ENCODE measurements around the gene PAF1. TPM values are rescaled to one million over a fixed set of nuclear protein-coding genes. Genes with fewer than 3 reads are reported as not detected.

The PAF1 gene
- total RNA-seq, 1 experiment from 2014 or later = 53.5 TPM

- DNase-seq (ENCODE audit: low read depth, low spot score) = no peak
- peaks cover 8 to 21% of the 10 kb centered on the region in 2 experiments; a peak in 3 of 4 replicates for H3K4me1 ChIP-seq (ENCODE audit: control insufficient read depth in 1 of 2, insufficient read depth in 2 of 2, low read length in 2 of 2)
- TF ChIP-seq FOSL1 (IDR thresholded peaks at IDR 0.05; ENCODE audit: low read depth) (no peak), ATF3 (IDR thresholded peaks at IDR 0.05) (no peak), TCF7L2 (IDR thresholded peaks at IDR 0.05; ENCODE audit: borderline replicate concordance, extremely low read depth, insufficient read depth, insufficient read length) (no peak), ZNF274 (IDR thresholded peaks at IDR 0.05; ENCODE audit: low read depth, low read length) (no peak), YY1 (IDR thresholded peaks at IDR 0.05; ENCODE audit: extremely low read depth, insufficient replicate concordance, low read depth, low read length) (no peak), ZBTB33 (IDR thresholded peaks at IDR 0.05; ENCODE audit: extremely low read depth, insufficient replicate concordance, low read length) (no peak), POLR2AphosphoS5 (IDR thresholded peaks at IDR 0.05; ENCODE audit: low read depth, low read length) (no peak), SP1 (IDR thresholded peaks at IDR 0.05; ENCODE audit: low read depth) (no peak), EGR1 (IDR thresholded peaks at IDR 0.05; ENCODE audit: low read depth) (no peak), JUND (IDR thresholded peaks at IDR 0.05) (no peak), RAD21 (IDR thresholded peaks at IDR 0.05; ENCODE audit: low read depth) (no peak), CTCF (IDR thresholded peaks at IDR 0.05 in 2 of 3, conservative IDR thresholded peaks at IDR 0.05 in 1 of 3; ENCODE audit: borderline replicate concordance in 1 of 3, insufficient read depth in 1 of 3, low read depth in 2 of 3, low read length in 2 of 3) (no peak), MAX (IDR thresholded peaks at IDR 0.05) (no peak)
- no peaks in the 10 kb centered on the region for H3K27me3 ChIP-seq (ENCODE audit: insufficient read depth, low read length)
- ChIA-PET RAD21 (ENCODE audit: low non-redundant PET in 1 of 2, low total read pairs in 2 of 2, uncharacterized antibody in 2 of 2, unreplicated experiment in 2 of 2) (no interaction called here), POLR2A (interaction anchor here (1.7 to 2.2 kb wide), 2 partner anchors 10 to 18 kb away, joined by 7 to 9 read pairs; partner anchors contain the start of gene RPS16), CTCF (interaction anchor here (1.2 kb wide), 1 partner anchor 20 kb away, joined by 3 read pairs; no protein-coding TSS in a partner anchor)
- ATAC-seq = no peak
- H3K9ac ChIP-seq (ENCODE audit: low read length) = no peak overlapping the region
- no peak overlapping the region for H3K4me3 ChIP-seq (replicated peaks in 1 of 2; ENCODE audit: low read depth in 1 of 2, low read length in 2 of 2)
- H3K4me2 ChIP-seq (ENCODE audit: low read length) = no peak overlapping the region
- H3K36me3 ChIP-seq (ENCODE audit: control insufficient read depth in 1 of 2, insufficient read depth in 2 of 2, low read length in 2 of 2) = 0 out of 4 replicates have a peak, but pooled peaks cover 0 to 4% of the 10 kb centered on the region in 2 experiments
- H3K9me2 ChIP-seq (ENCODE audit: insufficient read depth) = no peaks in the 10 kb centered on the region
- no peak overlapping the region for H3K27ac ChIP-seq (ENCODE audit: low read depth, low read length)
- no peaks in the 10 kb centered on the region; the same call in 1 of the 2 replicates for H3K79me2 ChIP-seq (ENCODE audit: insufficient read depth, low read length)
- H3K9me3 ChIP-seq (ENCODE audit: control insufficient read depth in 1 of 2, insufficient read depth in 1 of 2, low read depth in 1 of 2, low read length in 2 of 2) = no peaks in the 10 kb centered on the region
- BruUV-seq (replicated peaks) = no TSS peak
- no peaks in the 10 kb centered on the region for H4K20me1 ChIP-seq (ENCODE audit: insufficient read depth)
- intact Hi-C loops (cut with micrococcal nuclease) = no loop called here
- no peak overlapping the region for H2AFZ ChIP-seq (ENCODE audit: low read depth, low read length, poor library complexity, severe bottlenecking)
Measured at GRCh38 chr19:39417463-39418181, 26.7 kb upstream of the PAF1 start.
